ENCODE measurements around the gene IGFBP5.

Gene IGFBP5

GRCh38 chr2:216632952-216633615 lies 62.3 kb downstream of the IGFBP5 start, which contains the start of gene IGFBP2:
Gene IGFBP2, plus strand, starts transcription at chr2:216633420. Its CDS starts 104 bp downstream, at chr2:216633524.
- peaks cover 27% of the 10 kb centered on the region for H3K4me1 ChIP-seq (ENCODE audit: control insufficient read depth, insufficient read depth, low read length)
- H3K9me3 ChIP-seq (ENCODE audit: control insufficient read depth, insufficient read depth, low read length), result no peaks in the 10 kb centered on the region
- H3K4me3 ChIP-seq (ENCODE audit: low read depth, low read length), result peak within 1 kb of the TSS; percentile 76
- peaks cover 22% of the 10 kb centered on the region for H3K27me3 ChIP-seq (ENCODE audit: control insufficient read depth, insufficient read depth, low read length)
- H3K27ac ChIP-seq (ENCODE audit: low read depth, low read length), result peak within 1 kb of the TSS; percentile 78
- H3K36me3 ChIP-seq (ENCODE audit: control insufficient read depth, insufficient read depth, low read length), result no peaks in the 10 kb centered on the region; the same call in 1 of the 2 replicates
- H3K9ac ChIP-seq (ENCODE audit: low read depth, low read length), result peak within 1 kb of the TSS; percentile 90

GRCh38 chr2:216632346-216632951 lies 62.9 kb downstream of the IGFBP5 start:
- Histone ChIP-seq H3K4me3 (ENCODE audit: low read depth, low read length) (peak overlapping the region; percentile 76), H3K9me3 (ENCODE audit: control insufficient read depth, insufficient read depth, low read length) (no peaks in the 10 kb centered on the region), H3K36me3 (ENCODE audit: control insufficient read depth, insufficient read depth, low read length) (no peaks in the 10 kb centered on the region; the same call in 1 of the 2 replicates), H3K9ac (ENCODE audit: low read depth, low read length) (peak overlapping the region; percentile 90), H3K27ac (ENCODE audit: low read depth, low read length) (peak overlapping the region; percentile 78), H3K4me1 (ENCODE audit: control insufficient read depth, insufficient read depth, low read length) (peaks cover 27% of the 10 kb centered on the region), H3K27me3 (ENCODE audit: control insufficient read depth, insufficient read depth, low read length) (peaks cover 22% of the 10 kb centered on the region)

- Histone ChIP-seq H3K27me3 (ENCODE audit: control insufficient read depth, insufficient read depth, low read length) (peaks cover 22% of the 10 kb centered on the region), H3K4me3 (ENCODE audit: low read depth, low read length) (no peak overlapping the region), H3K9me3 (ENCODE audit: control insufficient read depth, insufficient read depth, low read length) (no peaks in the 10 kb centered on the region), H3K27ac (ENCODE audit: low read depth, low read length) (no peak overlapping the region), H3K9ac (ENCODE audit: low read depth, low read length) (no peak overlapping the region), H3K4me1 (ENCODE audit: control insufficient read depth, insufficient read depth, low read length) (peaks cover 18% of the 10 kb centered on the region), H3K36me3 (ENCODE audit: control insufficient read depth, insufficient read depth, low read length) (no peaks in the 10 kb centered on the region)
Measured at GRCh38 chr2:216629784-216630183, 65.6 kb downstream of the IGFBP5 start.

GRCh38 chr2:216626875-216627245 lies 68.5 kb downstream of the IGFBP5 start:
- peaks cover 7% of the 10 kb centered on the region for H3K4me1 ChIP-seq (ENCODE audit: control insufficient read depth, insufficient read depth, low read length)
- no peaks in the 10 kb centered on the region for H3K36me3 ChIP-seq (ENCODE audit: control insufficient read depth, insufficient read depth, low read length)
- no peak overlapping the region for H3K27ac ChIP-seq (ENCODE audit: low read depth, low read length)
- H3K9ac ChIP-seq (ENCODE audit: low read depth, low read length), result no peak overlapping the region
- no peaks in the 10 kb centered on the region for H3K9me3 ChIP-seq (ENCODE audit: control insufficient read depth, insufficient read depth, low read length)
- H3K4me3 ChIP-seq (ENCODE audit: low read depth, low read length), result no peak overlapping the region
- H3K27me3 ChIP-seq (ENCODE audit: control insufficient read depth, insufficient read depth, low read length), result peaks cover 1% of the 10 kb centered on the region

- H3K9me3 ChIP-seq (ENCODE audit: control insufficient read depth, insufficient read depth, low read length), result no peaks in the 10 kb centered on the region
- H3K27ac ChIP-seq (ENCODE audit: low read depth, low read length), result no peak overlapping the region
- no peak overlapping the region for H3K9ac ChIP-seq (ENCODE audit: low read depth, low read length)
- H3K27me3 ChIP-seq (ENCODE audit: control insufficient read depth, insufficient read depth, low read length), result no peaks in the 10 kb centered on the region
- H3K4me1 ChIP-seq (ENCODE audit: control insufficient read depth, insufficient read depth, low read length), result peaks cover 6% of the 10 kb centered on the region; the same call in 1 of the 2 replicates
- H3K36me3 ChIP-seq (ENCODE audit: control insufficient read depth, insufficient read depth, low read length), result no peaks in the 10 kb centered on the region
- no peak overlapping the region for H3K4me3 ChIP-seq (ENCODE audit: low read depth, low read length)
Measured at GRCh38 chr2:216626168-216626874, 69.0 kb downstream of the IGFBP5 start.

- Histone ChIP-seq H3K27ac (ENCODE audit: low read depth, low read length) (no peak overlapping the region), H3K4me3 (ENCODE audit: low read depth, low read length) (no peak overlapping the region), H3K9me3 (ENCODE audit: control insufficient read depth, insufficient read depth, low read length) (no peaks in the 10 kb centered on the region), H3K4me1 (ENCODE audit: control insufficient read depth, insufficient read depth, low read length) (peaks cover 9% of the 10 kb centered on the region), H3K9ac (ENCODE audit: low read depth, low read length) (no peak overlapping the region), H3K27me3 (ENCODE audit: control insufficient read depth, insufficient read depth, low read length) (no peaks in the 10 kb centered on the region), H3K36me3 (ENCODE audit: control insufficient read depth, insufficient read depth, low read length) (no peaks in the 10 kb centered on the region)
Measured at GRCh38 chr2:216624251-216624650, 71.1 kb downstream of the IGFBP5 start.

- no peaks in the 10 kb centered on the region for H3K9me3 ChIP-seq (ENCODE audit: control insufficient read depth, insufficient read depth, low read length)
- H3K4me1 ChIP-seq (ENCODE audit: control insufficient read depth, insufficient read depth, low read length), result peaks cover 16% of the 10 kb centered on the region
- no peak overlapping the region for H3K9ac ChIP-seq (ENCODE audit: low read depth, low read length)
- no peak overlapping the region for H3K27ac ChIP-seq (ENCODE audit: low read depth, low read length)
- H3K4me3 ChIP-seq (ENCODE audit: low read depth, low read length), result no peak overlapping the region
- no peaks in the 10 kb centered on the region for H3K27me3 ChIP-seq (ENCODE audit: control insufficient read depth, insufficient read depth, low read length)
- H3K36me3 ChIP-seq (ENCODE audit: control insufficient read depth, insufficient read depth, low read length), result no peaks in the 10 kb centered on the region
Measured at GRCh38 chr2:216622526-216622925, 72.8 kb downstream of the IGFBP5 start.
